Left colon (tissue), 2 donors: ENCODE data around the gene ERLIN1. TPM values are rescaled to one million over a fixed set of nuclear protein-coding genes. Genes with fewer than 3 reads are reported as not detected.
"Not testable (repeated sequence)": the region's sequence is repeated elsewhere in the genome, so short reads cannot be mapped to it uniquely, and the experiment has no call there.

ENCODE experiments used
- ATAC-seq: fragments of 200-7000 bp; cut with Tn5 transposase; one replicate; pipeline ENCODE4 v1.9.1; 2020; ENCODE audit warnings: mild to moderate bottlenecking, moderate library complexity
- DNase-seq, 2 donors: peaks; one replicate each; pipeline ENCODE4 v3.0.0-alpha.2; 2020
- intact Hi-C, 2 donors: fragments of 100-400 bp; cut with DNase I in 1 of 2; cut with micrococcal nuclease in 1 of 2; formaldehyde crosslinking; loops; one replicate each; pipeline versions ENCODE4 v1.11.2 to v1.14.0; 2022; cut with DNase I, micrococcal nuclease
- total RNA-seq, 2 donors: library from RNA; stranded (reverse); fragmentation: NEBNext Ultra II Directional; extraction: Animal tissue kit (Norgen Biotek cat#: 25700); gene quantifications; one replicate each; pipeline ENCODE4 v1.2.1, GENCODE V29; 2021
- donor health status: DM: no; HTN: no; CAD: no.
- donor health status: DM: yes; HTN: yes; CAD: no.

Gene ERLIN1
- total RNA-seq, 2 donors from 2014 or later: 44.3 to 55.9 TPM

- intact Hi-C loops: no loop called here
- DNase-seq (no peak), ATAC-seq (no peak)
Observed at GRCh38 chr10:100143756-100144155, 42.1 kb downstream of the ERLIN1 start.

- intact Hi-C loops: no loop called here
- no peak for ATAC-seq
Observed at GRCh38 chr10:100141446-100142087, 44.3 kb downstream of the ERLIN1 start.

GRCh38 chr10:100140070-100140469 is 45.8 kb downstream of the ERLIN1 start:
- DNase-seq (no peak), ATAC-seq (no peak)
- intact Hi-C loops: no loop called here

More at GRCh38 chr10:100141446-100142087, 44.3 kb downstream of the ERLIN1 start:
- DNase-seq: no peak

- DNase-seq: no peak
- intact Hi-C loops: no loop called here
Observed at GRCh38 chr10:100138921-100139496, 46.8 kb downstream of the ERLIN1 start.

GRCh38 chr10:100135486-100135885 is 50.3 kb downstream of the ERLIN1 start:
- no peak for DNase-seq
- intact Hi-C loops: no loop called here
- ATAC-seq: no peak

More at GRCh38 chr10:100138921-100139496, 46.8 kb downstream of the ERLIN1 start:
- ATAC-seq: no peak

GRCh38 chr10:100133801-100134200 is 52.0 kb downstream of the ERLIN1 start:
- no peak for ATAC-seq
- intact Hi-C loops: no loop called here
- no peak for DNase-seq

- DNase-seq (no peak), ATAC-seq (no peak)
- intact Hi-C loops: no loop called here
Observed at GRCh38 chr10:100132427-100132826, 53.4 kb downstream of the ERLIN1 start.

GRCh38 chr10:100131571-100131970 is 54.3 kb downstream of the ERLIN1 start:
- DNase-seq: no peak
- ATAC-seq: no peak
- intact Hi-C loops: no loop called here

- intact Hi-C loops: no loop called here
- DNase-seq: peak in 1 of 2 donors; percentile 6
- ATAC-seq: no peak
Observed at GRCh38 chr10:100130831-100131230, 55.0 kb downstream of the ERLIN1 start.

- no peak for DNase-seq
- intact Hi-C loops: no loop called here
- no peak for ATAC-seq
Observed at GRCh38 chr10:100129424-100129823, 56.4 kb downstream of the ERLIN1 start.

- no peak for ATAC-seq
- intact Hi-C loops: no loop called here
- no peak for DNase-seq
Observed at GRCh38 chr10:100128951-100129350, 56.9 kb downstream of the ERLIN1 start.

GRCh38 chr10:100125335-100125734 is 60.5 kb downstream of the ERLIN1 start:
- intact Hi-C loops, DNase-seq, ATAC-seq: not testable (repeated sequence)

GRCh38 chr10:100124097-100124496 is 61.7 kb downstream of the ERLIN1 start:
- intact Hi-C loops: no loop called here
- no peak for DNase-seq
- ATAC-seq: no peak

- DNase-seq (no peak), ATAC-seq (no peak)
- intact Hi-C loops: no loop called here
Observed at GRCh38 chr10:100122780-100123179, 63.0 kb downstream of the ERLIN1 start.

- no peak for DNase-seq
- ATAC-seq: no peak
- intact Hi-C loops: no loop called here
Observed at GRCh38 chr10:100120550-100120949, 65.3 kb downstream of the ERLIN1 start.

- intact Hi-C loops: no loop called here
- DNase-seq (no peak), ATAC-seq (no peak)
Observed at GRCh38 chr10:100119726-100120125, 66.1 kb downstream of the ERLIN1 start.

GRCh38 chr10:100114976-100115770 is 70.7 kb downstream of the ERLIN1 start:
- DNase-seq (no peak), ATAC-seq (no peak)
- intact Hi-C loops: no loop called here

GRCh38 chr10:100114460-100114859 is 71.4 kb downstream of the ERLIN1 start:
- no peak for ATAC-seq

GRCh38 chr10:100109670-100110069 is 76.2 kb downstream of the ERLIN1 start:
- DNase-seq: no peak
- intact Hi-C loops: no loop called here
- ATAC-seq: no peak

More at GRCh38 chr10:100114460-100114859, 71.4 kb downstream of the ERLIN1 start:
- intact Hi-C loops: no loop called here
- DNase-seq: no peak

- intact Hi-C loops: no loop called here
- no peak for DNase-seq
- ATAC-seq: no peak
Observed at GRCh38 chr10:100106865-100107264, 79.0 kb downstream of the ERLIN1 start.
